ENCODE data around the gene SLC39A9. TPM values are rescaled to one million over a fixed set of nuclear protein-coding genes. Genes with fewer than 3 reads are reported as not detected.

SLC39A9 gene
- total and polyA plus RNA-seq, 10 donors: 11.8 to 55.8 (median 46.2) TPM

- H3K27ac ChIP-seq: no peak overlapping the region
- 84 to 92% (median 91%) methylated on average over 3 of the region's 3 CpGs for WGBS, 5 donors
- H3K4me1 ChIP-seq: no peaks in the 10 kb centered on the region
- no peaks in the 10 kb centered on the region for H3K9me3 ChIP-seq
- peaks cover 0 to 3% (median 0%) of the 10 kb centered on the region in 6 donors for H3K36me3 ChIP-seq
- intact Hi-C loops (cut with DNase I; ENCODE audit: low total_unique reads): no loop called here
- no peak for DNase-seq
- TF ChIP-seq POLR2AphosphoS5 (IDR thresholded peaks at IDR 0.05) (no peak), CTCF (IDR thresholded peaks at IDR 0.05 in 8 of 11, conservative IDR thresholded peaks at IDR 0.05 in 3 of 11) (no peak), POLR2A (IDR thresholded peaks at IDR 0.05) (no peak)
- no peaks in the 10 kb centered on the region for H3K27me3 ChIP-seq (replicated peaks in 1 of 7)
- H3K4me3 ChIP-seq: no peak overlapping the region
These were observed 72.9 kb downstream of the SLC39A9 start for GRCh38 chr14:69471436-69471835.

- no peaks in the 10 kb centered on the region for H3K4me1 ChIP-seq
- no peak for DNase-seq
- WGBS, 5 donors: 77 to 89% (median 81%) methylated on average over 10 of the region's 10 CpGs
- peaks cover 0 to 3% (median 0%) of the 10 kb centered on the region in 6 donors for H3K36me3 ChIP-seq
- TF ChIP-seq CTCF (IDR thresholded peaks at IDR 0.05 in 8 of 11, conservative IDR thresholded peaks at IDR 0.05 in 3 of 11) (no peak), POLR2A (IDR thresholded peaks at IDR 0.05) (no peak)
- intact Hi-C loops (cut with DNase I; ENCODE audit: low total_unique reads): no loop called here
- no peaks in the 10 kb centered on the region for H3K9me3 ChIP-seq
- H3K27ac ChIP-seq: no peak overlapping the region
- no peak overlapping the region for H3K4me3 ChIP-seq
- H3K27me3 ChIP-seq (replicated peaks in 1 of 7): no peaks in the 10 kb centered on the region
These were observed 73.4 kb downstream of the SLC39A9 start for GRCh38 chr14:69471916-69472315.

GRCh38 chr14:69473260-69473659, 74.8 kb downstream of the SLC39A9 start:
- Histone ChIP-seq H3K27me3 (replicated peaks in 1 of 7) (no peaks in the 10 kb centered on the region), H3K9me3 (no peaks in the 10 kb centered on the region), H3K4me1 (no peaks in the 10 kb centered on the region), H3K4me3 (no peak overlapping the region), H3K36me3 (peaks cover 0 to 3% (median 0%) of the 10 kb centered on the region in 6 donors), H3K27ac (no peak overlapping the region)
- no peak for DNase-seq
- intact Hi-C loops (cut with DNase I; ENCODE audit: low total_unique reads): no loop called here
- WGBS, 5 donors: 73 to 81% (median 77%) methylated on average over 2 to 3 of the region's 3 CpGs
- TF ChIP-seq POLR2A (IDR thresholded peaks at IDR 0.05) (no peak), POLR2AphosphoS5 (IDR thresholded peaks at IDR 0.05) (no peak), CTCF (IDR thresholded peaks at IDR 0.05 in 8 of 11, conservative IDR thresholded peaks at IDR 0.05 in 3 of 11) (no peak)

- H3K27me3 ChIP-seq (replicated peaks in 1 of 7): no peaks in the 10 kb centered on the region
- H3K9me3 ChIP-seq: no peaks in the 10 kb centered on the region
- intact Hi-C loops (cut with DNase I; ENCODE audit: low total_unique reads): no loop called here
- TF ChIP-seq CTCF (IDR thresholded peaks at IDR 0.05 in 8 of 11, conservative IDR thresholded peaks at IDR 0.05 in 3 of 11): no peak
- TF ChIP-seq POLR2A (IDR thresholded peaks at IDR 0.05): no peak
- no peak for TF ChIP-seq POLR2AphosphoS5 (IDR thresholded peaks at IDR 0.05)
- H3K36me3 ChIP-seq: peaks cover 0 to 3% (median 0%) of the 10 kb centered on the region in 6 donors
- H3K4me3 ChIP-seq: no peak overlapping the region
- no peak for DNase-seq
- 83 to 95% (median 86%) methylated on average over 3 of the region's 3 CpGs for WGBS, 5 donors
- no peaks in the 10 kb centered on the region for H3K4me1 ChIP-seq
- H3K27ac ChIP-seq: no peak overlapping the region
These were observed 75.5 kb downstream of the SLC39A9 start for GRCh38 chr14:69473946-69474345.
